Gastroesophageal sphincter (tissue), 4 donors: Measurements from ENCODE around the gene TIAM2. TPM values are rescaled to one million over a fixed set of nuclear protein-coding genes. Genes with fewer than 3 reads are reported as not detected.

Experiments used
- ATAC-seq: fragments of 150-250 bp; one replicate; pipeline ENCODE4 v1.9.1; 2016; ENCODE audit warnings: mild to moderate bottlenecking, moderate library complexity
- H3K27ac ChIP-seq, 4 donors: fragments of 200-600 bp; sonication (generic) in 3 of 4; 1 replicate in 3 of 4; 2 replicates in 1 of 4; pipeline ENCODE4 v1.5.1; 2016 to 2019
- H3K27me3 ChIP-seq: fragments of 200-600 bp; sonication (generic); one replicate; pipeline ENCODE4 v1.5.1; 2019
- H3K36me3 ChIP-seq, 2 donors: fragments of 200-600 bp; sonication (generic); one replicate each; pipeline ENCODE4 v1.5.1; 2019; ENCODE audit warnings: control low read depth in 1 of 2
- H3K4me1 ChIP-seq, 3 donors: fragments of 200-600 bp; sonication (generic); 1 replicate in 2 of 3; 2 replicates in 1 of 3; pipeline ENCODE4 v1.5.1; 2016 to 2019; ENCODE audit warnings: control low read depth in 2 of 3
- H3K4me3 ChIP-seq, 2 donors: fragments of 200-600 bp; sonication (generic); one replicate each; pipeline ENCODE4 v1.5.1; 2019; ENCODE audit warnings: mild to moderate bottlenecking in 1 of 2, moderate library complexity in 1 of 2
- H3K9me3 ChIP-seq, 3 donors: fragments of 200-600 bp; sonication (generic); one replicate each; pipeline ENCODE4 v1.5.1; 2017 to 2019; ENCODE audit warnings: control low read depth in 2 of 3
- CTCF ChIP-seq, 4 experiments: fragments of 200-600 bp in 2 of 4; fragments of 450-650 bp in 2 of 4; sonication (generic) in 1 of 4; IDR thresholded peaks; one replicate each; pipeline ENCODE4 v1.5.1; 2017 to 2019; ENCODE audit warnings: antibody characterized with exemption in 4 of 4, mild to moderate bottlenecking in 2 of 4, moderate library complexity in 2 of 4
- EP300 ChIP-seq: sonication (generic); formaldehyde crosslinking; IDR thresholded peaks from one replicate; pipeline ENCODE4 v1.6.1; 2017; ENCODE audit warnings: antibody characterized with exemption, mild to moderate bottlenecking
- POLR2A ChIP-seq, 2 donors: fragments of 450-650 bp; IDR thresholded peaks; one replicate each; pipeline ENCODE4 v1.6.1; 2017; ENCODE audit warnings: antibody characterized with exemption in 2 of 2, mild to moderate bottlenecking in 2 of 2, moderate library complexity in 1 of 2
- POLR2AphosphoS5 ChIP-seq: sonication (generic); formaldehyde crosslinking; IDR thresholded peaks from one replicate; pipeline ENCODE4 v1.6.1; 2017; ENCODE audit warnings: antibody characterized with exemption
- WGBS, 2 donors: methylation state at CpG; one replicate each; pipeline ENCODE4 v1.1.5; 2018; ENCODE audit warnings: low coverage in 1 of 2; 5-methylcytosine and 5-hydroxymethylcytosine counted together
- total RNA-seq, 4 donors: library from RNA; depleted of rRNA; stranded (reverse); fragments of >200 nt; gene quantifications; one replicate each; pipeline ENCODE4 v1.1.0, GENCODE V29; 2016

The TIAM2 gene
- 10 to 100 TPM in 3 of 4 donors, 1 to 10 TPM in 1; 6.3 to 22.6 (median 14.2) TPM for total RNA-seq

GRCh38 chr6:154995254-154996015, at the start of gene TIAM2:
Gene TIAM2, plus strand, starts transcription at chr6:154995315. Its CDS starts 133,909 bp downstream, at chr6:155129224.
- peak; percentile 53 for ATAC-seq
- no peak for TF ChIP-seq POLR2AphosphoS5
- TF ChIP-seq CTCF (IDR thresholded peaks at IDR 0.05): no peak
- no peak for TF ChIP-seq POLR2A (IDR thresholded peaks at IDR 0.05)
- TF ChIP-seq EP300: no peak

DNA sequence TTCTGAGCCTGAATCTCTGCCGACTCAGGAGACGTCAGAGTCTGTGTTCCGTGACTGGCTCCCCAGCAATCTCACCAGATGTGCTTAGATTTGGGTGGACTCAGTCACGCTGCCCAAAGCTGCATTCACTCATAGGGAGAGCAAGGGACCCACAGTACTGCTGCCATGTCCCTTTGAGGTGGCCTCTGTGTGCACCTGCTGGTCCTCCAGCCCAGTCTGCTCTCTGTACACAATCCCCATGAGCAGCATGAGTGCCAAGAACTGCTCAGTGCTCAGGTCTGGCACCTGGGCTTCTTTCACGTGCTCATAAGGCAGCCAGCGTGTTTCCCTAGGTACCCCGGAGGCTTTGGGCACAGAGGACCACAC, 44.2 kb upstream of the TIAM2 start:
- H3K4me1 ChIP-seq: no peaks in the 10 kb centered on the region
- TF ChIP-seq POLR2AphosphoS5 (no peak), CTCF (IDR thresholded peaks at IDR 0.05) (no peak), EP300 (no peak), POLR2A (IDR thresholded peaks at IDR 0.05) (no peak)
- WGBS, 2 donors: no CpG with 5 or more reads among the region's 7 CpGs
- no peak for ATAC-seq
- no peak overlapping the region for H3K27ac ChIP-seq
- no peak overlapping the region for H3K4me3 ChIP-seq
- peaks cover 0 to 60% of the 10 kb centered on the region in 2 donors for H3K36me3 ChIP-seq
- H3K27me3 ChIP-seq: no peaks in the 10 kb centered on the region
- no peaks in the 10 kb centered on the region for H3K9me3 ChIP-seq

More at GRCh38 chr6:154995254-154996015, at the start of gene TIAM2:
- H3K27me3 ChIP-seq: peaks cover 29% of the 10 kb centered on the region
- no peaks in the 10 kb centered on the region for H3K9me3 ChIP-seq
- H3K4me3 ChIP-seq: peak within 1 kb of the TSS; percentile 40 to 65
- H3K4me1 ChIP-seq: peaks cover 0 to 20% (median 5%) of the 10 kb centered on the region in 3 donors
- WGBS, 2 donors: no CpG with 5 or more reads among the region's 102 CpGs
- H3K27ac ChIP-seq: peak within 1 kb of the TSS in 1 of 4 donors; percentile 27
- H3K36me3 ChIP-seq: no peaks in the 10 kb centered on the region

DNA sequence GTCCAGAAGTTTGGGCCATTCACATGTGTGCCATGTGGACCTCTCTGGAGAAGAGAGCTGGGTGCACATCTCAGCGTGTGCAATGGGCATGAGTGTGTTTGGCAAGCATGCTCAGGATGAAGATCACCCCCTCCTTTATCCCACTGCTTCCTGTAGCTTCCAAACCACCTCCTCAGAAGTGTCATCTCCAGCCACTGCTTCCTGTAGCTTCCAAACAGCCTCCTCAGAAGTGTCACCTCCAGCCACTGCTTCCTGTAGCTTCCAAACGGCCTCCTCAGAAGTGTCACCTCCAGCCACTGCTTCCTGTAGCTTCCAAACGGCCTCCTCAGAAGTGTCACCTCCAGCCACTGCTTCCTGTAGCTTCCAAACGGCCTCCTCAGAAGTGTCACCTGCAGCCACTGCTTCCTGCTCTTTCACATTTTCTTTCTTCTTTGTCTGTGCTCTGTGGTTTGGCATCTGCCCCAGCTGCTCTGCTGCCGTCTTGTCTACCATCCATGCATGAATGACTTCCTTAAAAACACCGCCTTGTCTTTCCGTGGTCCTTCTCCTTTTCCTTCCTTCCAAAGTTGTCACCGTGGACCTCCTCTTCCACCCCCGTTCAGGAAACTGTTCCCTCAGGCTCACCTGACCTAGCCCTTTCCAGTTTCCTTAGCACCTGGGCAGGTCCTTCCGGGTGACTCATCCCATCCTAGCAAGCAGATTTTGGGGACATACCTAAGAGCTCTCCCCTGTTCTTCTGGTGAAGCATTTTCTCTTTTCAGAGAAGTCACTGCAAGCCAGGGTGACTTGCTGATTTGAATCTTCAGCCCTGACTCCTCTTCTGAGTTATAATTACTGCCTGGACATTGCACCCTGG, 43.5 kb upstream of the TIAM2 start:
- no peaks in the 10 kb centered on the region for H3K4me1 ChIP-seq
- H3K27ac ChIP-seq: no peak overlapping the region
- H3K36me3 ChIP-seq: peaks cover 0 to 56% of the 10 kb centered on the region in 2 donors
- no peaks in the 10 kb centered on the region for H3K27me3 ChIP-seq
- no peaks in the 10 kb centered on the region for H3K9me3 ChIP-seq
- 61 to 66% methylated on average over 5 to 9 of the region's 10 CpGs for WGBS, 2 donors
- TF ChIP-seq POLR2A (IDR thresholded peaks at IDR 0.05) (no peak), POLR2AphosphoS5 (no peak), EP300 (no peak), CTCF (IDR thresholded peaks at IDR 0.05) (no peak)
- H3K4me3 ChIP-seq: no peak overlapping the region
- ATAC-seq: no peak

- Histone ChIP-seq H3K4me3 (no peak overlapping the region), H3K27me3 (no peaks in the 10 kb centered on the region), H3K9me3 (no peaks in the 10 kb centered on the region), H3K36me3 (peaks cover 0 to 57% of the 10 kb centered on the region in 2 donors), H3K4me1 (no peaks in the 10 kb centered on the region), H3K27ac (no peak overlapping the region)
- ATAC-seq: no peak
- TF ChIP-seq EP300 (no peak), POLR2AphosphoS5 (no peak), POLR2A (IDR thresholded peaks at IDR 0.05) (no peak), CTCF (IDR thresholded peaks at IDR 0.05) (no peak)
- WGBS, 2 donors: 94 to 98% methylated on average over 8 to 9 of the region's 11 CpGs
Measured at GRCh38 chr6:154953644-154954043, 41.5 kb upstream of the TIAM2 start.
